Inflammatory macrophage (primary cell): Measurements from ENCODE around the gene SLC25A48.

Source experiments
- DNase-seq, 2 donors: peaks; one replicate each; pipeline ENCODE4 v3.0.0-alpha.2; 2020 to 2022

SLC25A48 gene

DNA sequence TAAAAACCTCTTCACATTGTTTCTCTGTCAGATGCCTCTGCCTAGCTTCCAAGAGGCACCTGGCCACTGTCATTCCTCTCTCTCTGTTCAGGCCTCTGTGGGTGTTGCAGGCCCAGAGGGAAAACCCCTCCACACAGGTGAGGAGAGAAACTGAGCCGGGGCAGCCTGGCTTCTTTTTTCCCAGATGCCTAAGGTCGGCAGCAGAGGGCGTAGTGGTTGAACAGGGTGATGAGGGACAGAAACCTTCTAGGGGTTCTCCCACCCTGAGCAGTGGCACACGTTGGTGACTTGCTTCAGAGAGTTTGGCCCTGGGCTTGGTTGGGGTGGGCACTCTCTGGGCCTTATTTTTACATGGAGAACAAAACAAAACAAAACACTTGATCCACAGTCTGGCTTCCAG is 49.0 kb downstream of the SLC25A48 start:
- DNase-seq: no peak

DNA sequence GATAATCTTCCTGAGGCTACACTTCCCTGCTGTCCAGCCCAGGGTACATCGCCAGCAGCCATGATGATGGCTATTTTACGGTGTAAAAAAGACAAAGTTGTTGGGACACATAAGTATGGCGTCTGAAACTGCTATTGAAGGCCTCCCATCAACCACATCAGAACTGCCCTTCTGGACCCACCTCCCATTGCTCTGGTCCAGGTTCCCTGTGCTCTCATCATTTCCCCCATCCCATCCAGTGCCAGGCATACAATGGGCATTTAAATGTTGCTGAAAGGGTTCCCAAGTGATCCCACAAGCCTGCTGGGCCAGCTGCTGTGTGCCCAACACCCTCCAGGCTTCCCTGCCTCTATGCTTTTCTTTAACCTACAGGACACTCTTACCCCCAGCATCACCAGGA is 50.6 kb downstream of the SLC25A48 start:
- DNase-seq: no peak

DNA sequence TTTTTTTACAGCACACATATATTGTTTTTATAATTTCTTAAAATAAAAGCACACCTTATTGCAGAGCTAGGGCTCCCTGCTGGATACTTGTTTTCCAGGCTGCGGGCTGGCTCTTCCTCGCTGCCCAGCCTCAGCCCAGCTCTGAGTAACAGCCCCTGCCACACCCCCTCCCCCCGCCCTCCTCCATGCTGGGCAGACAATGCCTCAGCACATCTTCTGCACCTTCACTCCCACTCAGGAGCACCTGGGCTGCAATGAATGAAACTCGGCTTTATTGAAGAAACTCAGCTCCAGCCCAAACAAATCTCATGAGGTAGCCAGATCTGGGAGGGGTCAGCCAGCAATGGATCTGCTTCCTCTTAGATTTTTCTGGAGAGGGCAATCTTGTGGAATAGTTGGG is 51.7 kb downstream of the SLC25A48 start:
- DNase-seq: no peak

DNA sequence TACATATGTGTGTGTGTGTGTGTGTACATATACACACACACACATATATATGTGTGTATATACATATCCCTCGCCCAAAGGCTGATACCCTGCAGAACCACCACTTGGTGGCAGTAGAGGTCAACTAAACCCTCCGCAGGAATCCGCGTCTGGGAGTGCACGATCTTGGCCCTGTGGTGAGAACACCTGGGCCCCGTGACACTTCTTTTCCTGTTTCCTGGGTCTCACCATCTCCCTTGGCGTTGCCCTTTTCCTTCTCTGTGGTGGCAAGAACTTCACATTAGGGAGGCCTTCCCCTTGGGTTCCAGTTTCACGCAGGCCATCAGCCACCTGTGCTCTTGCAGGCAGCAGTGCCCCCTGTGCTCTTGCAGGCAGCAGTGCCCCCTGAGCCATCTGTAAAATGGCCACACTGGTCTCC is 53.0 kb downstream of the SLC25A48 start:
- peak; percentile 70 to 71 for DNase-seq

DNA sequence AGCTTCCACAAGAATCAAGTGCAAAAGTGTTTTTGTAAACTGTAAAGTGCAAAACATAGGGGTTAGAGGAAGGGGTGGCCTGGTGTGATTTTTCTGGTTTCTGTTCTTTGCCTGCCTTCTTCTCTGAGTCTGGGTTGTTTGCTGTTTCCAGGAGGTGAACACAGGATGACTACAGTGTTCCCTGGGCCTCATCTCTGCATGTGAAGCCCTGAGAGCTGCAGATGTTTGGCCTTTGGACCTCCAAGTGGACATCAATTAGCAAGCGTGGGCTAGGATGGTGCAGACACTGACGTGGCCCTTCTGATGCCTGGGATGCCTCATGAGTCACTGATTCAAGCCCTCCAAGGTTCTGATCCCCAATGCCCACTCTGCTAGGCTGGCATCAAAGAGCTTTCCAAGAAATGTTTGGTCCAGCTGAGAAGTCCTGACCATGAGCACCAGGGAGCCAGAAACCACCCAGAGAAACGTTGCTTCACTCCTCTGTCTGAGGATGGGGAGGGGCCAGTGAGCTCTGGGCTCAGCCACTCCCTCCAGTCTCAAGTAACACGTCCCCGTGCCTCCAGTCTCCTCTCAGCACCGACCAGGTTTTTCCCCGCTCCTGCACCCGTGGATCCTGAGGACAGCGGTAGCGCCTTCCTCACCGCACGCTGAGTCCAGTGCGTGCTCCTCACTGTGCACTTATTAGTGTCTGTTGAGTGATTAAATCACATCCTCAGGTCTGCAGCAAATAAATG is 53.6 kb downstream of the SLC25A48 start:
- DNase-seq: no peak

DNA sequence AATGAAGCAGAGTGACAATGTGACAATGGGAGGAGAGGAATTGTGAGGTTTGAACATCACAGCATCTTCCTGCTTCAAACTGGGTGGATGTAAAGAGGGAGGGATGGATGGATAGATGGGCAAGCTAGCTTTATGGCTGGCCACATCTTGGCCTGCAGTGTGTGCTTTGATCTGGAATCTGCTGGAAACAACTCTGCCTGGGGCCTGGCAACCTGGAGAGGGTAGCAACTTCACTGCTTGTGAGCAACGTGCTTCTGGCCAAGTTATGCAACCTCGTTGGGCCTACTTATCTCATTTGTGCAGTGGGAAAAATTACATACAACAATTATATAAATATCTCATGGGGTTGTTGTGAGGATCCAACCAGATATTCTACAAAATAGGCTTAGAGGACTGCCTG is 55.8 kb downstream of the SLC25A48 start:
- no peak for DNase-seq

DNA sequence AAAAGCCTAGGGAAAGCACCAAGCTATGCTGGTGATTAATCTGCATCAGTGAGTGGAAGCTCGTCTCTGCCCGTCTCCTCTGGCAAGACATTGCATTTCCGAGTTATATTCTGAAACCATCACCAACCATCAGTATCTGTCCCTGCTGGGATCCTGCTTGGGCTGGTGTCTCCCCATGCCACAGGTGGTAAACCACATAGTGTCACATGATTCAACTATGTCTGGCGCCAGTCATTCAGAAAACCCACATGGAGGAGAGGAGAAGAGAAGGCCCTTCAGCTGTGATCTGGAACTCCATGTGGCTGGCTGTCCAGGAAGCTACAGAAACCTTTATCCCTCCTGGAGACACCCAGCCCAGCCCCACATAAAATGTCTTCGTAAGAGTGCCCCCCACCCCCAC is 56.4 kb downstream of the SLC25A48 start:
- DNase-seq: no peak

DNA sequence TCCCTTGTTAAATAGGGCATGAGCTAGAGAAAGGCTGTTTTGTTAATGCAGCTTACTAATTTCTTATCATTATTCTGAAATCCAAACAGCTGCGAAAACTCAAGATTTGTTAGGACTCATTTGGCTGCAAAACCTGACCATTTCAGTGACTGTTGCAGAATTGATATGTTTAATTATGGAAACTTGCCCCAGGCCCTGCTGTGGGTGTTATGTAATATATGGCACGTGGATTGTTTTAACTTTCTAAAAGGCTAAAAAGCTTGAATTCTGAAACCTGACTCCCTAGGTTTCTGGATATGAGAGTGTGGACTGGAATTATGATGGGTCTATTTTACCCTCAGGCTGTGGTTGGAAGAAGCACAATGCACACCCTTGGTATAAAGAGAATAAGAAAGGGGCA is 56.8 kb downstream of the SLC25A48 start:
- no peak for DNase-seq

DNA sequence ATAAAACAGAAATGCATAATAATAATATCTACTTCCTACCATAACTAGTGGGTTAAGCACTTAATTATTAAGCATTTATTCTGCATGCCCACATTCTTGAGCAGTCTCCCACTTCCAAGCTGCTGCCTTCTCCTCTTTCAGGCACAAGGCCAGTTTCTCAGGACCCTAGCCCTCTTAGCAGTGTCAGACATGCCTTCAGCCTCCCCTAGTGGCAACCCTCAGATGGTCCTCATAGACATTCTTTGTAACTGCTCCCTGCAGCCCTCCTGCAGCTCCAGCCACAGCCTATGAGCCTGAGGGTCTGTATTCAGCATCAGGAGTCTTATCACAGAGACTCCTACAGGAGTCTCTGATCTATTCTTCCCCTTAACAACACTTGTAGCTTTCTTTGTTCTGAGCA is 57.3 kb downstream of the SLC25A48 start:
- no peak for DNase-seq

DNA sequence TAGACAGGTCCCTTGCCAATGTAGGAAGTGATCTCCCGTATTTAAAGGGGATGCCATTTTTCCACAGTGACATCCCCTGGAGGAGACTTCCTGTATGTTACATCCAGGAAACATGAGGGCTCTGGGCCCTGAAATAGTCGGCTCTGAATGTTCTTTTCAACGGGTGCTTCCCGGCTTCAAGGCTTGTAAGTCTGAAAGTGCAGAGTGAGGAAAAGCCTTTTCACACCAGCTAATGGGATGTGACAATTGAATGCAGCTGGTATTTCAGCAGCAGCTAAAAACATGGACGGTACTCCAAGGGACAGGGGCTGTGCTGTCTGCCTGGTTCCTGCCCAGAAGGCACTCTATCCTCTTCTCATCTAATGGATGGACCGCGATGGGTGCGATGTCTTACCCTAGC is 59.8 kb downstream of the SLC25A48 start:
- DNase-seq: no peak

DNA sequence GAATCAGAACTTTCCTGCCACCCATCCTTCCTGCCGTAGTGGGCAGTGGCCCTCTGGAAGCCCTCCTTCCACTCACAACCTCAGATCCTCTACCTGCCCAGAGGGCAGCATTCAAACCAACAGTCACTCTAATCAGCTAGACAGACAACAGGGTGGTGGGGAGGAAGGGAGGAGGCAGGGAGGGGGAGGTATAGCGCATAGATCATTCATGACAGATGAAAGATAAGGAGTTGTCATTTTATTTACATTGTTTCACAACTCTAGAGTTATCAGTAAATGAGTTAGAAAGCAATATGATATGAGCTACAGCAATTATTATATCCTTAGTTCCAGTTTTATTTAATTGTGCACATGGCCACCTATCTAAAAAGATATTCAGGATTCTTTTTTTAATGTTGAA is 60.3 kb downstream of the SLC25A48 start:
- no peak for DNase-seq

DNA sequence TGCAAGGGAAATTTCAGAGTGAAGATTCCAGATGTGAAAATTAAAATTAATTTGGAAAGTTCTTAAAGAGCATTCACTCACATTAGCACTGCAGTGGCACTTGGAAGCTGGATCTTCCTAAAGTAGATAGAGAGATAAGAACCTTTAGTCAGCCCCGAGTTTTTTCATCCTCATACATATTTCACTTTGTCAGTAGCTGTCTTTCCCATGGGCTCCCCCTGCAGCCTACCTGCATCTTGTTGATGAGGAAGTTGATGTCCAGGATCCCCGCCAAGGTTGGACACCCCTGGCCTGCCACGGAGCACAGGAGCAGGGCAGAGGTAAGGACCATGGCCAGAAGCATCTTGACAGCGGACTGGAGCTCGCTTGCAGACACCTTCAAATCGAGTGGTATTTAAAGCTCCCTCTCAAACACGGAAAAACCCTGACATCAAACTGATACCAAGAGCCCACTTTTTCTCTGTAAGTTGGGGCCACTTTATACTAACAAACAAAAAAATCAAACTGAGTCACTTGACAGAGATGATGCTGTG is 61.1 kb downstream of the SLC25A48 start, which contains the start of gene IL9:
IL9 (minus strand) TSS at position 368 of the 533 bp plus-strand sequence; CDS start at position 343, 25 bp downstream.
- no peak for DNase-seq

DNA sequence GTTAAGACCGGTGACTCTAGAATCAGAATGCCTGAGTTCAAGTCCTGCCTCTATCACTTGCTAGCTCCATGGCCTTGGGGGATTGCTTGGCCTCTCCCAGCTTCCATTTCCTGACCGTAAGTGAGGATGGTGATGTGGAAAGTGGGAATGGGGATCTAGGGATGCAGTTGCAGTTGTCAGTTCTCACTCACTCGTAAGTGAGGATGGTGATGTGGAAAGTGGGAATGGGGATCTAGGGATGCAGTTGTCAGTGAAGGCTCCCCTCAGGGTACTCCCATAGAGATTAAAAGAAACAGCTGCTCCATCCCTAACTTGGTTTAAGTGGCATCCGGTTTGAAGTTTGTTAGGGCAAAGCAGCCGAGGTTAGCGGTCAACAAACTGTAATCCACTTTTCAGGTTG is 64.2 kb downstream of the SLC25A48 start:
- DNase-seq: no peak

DNA sequence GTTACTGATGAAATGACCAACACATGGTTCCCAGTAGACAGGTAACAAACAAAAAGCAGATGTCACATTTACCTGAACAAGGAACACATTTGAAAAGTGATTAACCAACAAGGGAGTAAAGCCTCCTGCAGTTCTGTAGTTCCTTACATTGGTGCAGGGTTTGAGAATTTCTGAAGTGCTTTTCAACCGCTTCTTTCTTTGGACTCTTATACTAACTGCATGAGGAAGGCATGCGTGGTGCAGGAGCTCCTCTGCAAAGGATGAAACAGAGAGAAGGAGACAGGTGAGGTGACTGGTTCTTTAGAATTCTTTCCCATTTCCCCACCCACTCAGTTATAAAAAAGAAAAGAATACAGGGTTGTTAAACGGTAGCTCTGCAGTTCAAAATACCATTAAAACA is 65.8 kb downstream of the SLC25A48 start:
- DNase-seq: no peak

DNA sequence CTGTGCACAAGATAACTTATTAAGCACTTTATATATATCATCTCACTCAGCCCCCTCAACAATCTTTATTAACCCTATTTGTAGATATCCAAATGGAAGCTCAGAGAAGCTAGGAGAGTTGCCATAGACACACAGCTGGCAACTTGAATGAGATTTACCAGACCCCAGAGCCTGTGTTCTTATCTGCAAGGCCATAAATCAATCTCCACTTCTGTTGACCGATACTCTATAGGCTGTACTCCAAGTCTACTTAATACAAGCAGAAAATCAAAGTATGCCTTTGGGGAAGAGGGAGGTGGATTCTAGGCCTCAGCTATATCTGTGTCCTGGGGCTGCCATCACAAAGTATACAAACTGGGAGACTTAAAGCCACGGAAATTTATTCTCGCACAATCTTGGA is 67.2 kb downstream of the SLC25A48 start:
- DNase-seq: no peak

DNA sequence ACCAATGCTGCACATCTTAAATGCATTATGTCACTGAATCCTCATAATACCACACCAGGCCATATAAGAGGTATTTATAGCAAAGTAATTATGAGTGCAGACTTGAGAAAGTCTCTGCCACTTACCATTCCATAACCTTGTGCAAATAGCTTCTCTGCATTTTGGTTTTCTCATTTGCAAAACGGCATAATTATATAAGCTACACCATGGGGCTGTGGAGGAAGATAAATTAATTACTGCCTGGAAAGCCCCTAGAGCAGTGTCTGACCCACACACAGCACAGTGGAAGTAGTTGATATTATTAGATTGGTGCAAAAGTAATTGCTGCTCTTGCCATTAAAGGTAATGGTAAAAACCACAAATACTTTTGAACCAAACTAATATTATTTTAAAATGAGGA is 70.7 kb downstream of the SLC25A48 start:
- DNase-seq: no peak

DNA sequence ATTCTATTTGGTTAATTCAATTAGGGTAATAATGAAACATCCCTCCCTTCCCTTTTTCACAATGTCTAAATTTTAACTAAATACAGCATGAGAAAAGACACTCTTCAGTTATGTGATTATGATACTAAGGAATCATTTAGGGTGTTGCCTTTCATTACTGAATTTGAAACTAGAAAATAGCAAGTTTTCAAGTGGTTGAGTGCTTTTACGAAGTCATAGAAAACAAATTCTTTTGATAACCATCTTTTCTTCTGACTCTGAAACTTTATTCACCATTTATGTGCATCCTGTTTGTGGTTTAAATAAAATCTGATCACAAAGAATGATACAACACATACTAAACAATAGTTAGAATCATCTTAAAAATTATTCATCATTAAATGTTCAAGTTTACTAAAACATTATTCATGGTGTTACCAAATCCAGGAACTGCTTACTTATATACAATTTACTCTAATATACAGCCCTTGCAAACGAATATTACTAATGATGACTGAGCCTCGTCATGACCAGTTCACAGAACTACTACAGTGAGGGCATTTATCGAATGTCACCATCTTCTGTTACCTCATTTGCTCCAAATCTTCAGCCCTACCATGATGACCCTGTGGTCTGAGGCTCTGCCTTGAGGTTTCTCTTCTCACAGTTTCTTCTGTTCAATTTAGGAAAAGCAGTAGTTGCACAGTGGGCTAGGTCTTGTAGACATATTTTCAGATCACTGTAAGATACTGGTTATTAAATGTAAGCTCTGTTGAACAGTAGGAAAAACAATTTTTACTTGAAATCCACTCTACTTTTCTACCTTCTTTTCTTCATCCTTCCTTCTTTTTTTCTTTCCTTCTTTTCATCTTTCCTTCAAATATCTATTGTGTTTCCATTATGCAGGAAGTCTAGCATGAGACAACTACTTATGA is 79.5 kb downstream of the SLC25A48 start:
- DNase-seq: no peak

DNA sequence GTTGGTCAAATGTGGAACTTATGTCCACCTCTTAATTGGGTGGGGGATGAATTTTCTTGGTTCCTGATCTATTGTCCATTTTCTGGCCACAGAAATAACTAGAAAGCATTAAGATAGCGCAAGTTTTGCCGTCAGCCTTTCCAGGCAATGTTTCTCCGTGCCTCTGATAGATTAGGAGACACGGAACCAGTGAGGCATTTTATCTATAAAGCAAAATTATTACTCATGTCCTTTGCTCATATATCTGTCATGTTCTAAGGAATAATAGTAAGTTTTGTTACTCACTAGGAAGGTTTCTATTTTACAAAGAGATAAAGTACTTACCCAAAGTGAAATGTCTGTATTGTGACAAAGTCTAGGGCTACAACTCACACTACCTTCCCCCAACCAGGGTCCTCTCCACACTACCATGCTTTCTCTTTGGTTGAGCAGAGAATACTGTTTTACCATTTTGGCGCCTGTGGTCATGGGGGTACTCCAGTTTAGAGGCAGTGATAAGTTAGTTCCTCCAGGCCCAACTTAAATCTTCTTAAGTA is 81.1 kb downstream of the SLC25A48 start:
- no peak for DNase-seq

DNA sequence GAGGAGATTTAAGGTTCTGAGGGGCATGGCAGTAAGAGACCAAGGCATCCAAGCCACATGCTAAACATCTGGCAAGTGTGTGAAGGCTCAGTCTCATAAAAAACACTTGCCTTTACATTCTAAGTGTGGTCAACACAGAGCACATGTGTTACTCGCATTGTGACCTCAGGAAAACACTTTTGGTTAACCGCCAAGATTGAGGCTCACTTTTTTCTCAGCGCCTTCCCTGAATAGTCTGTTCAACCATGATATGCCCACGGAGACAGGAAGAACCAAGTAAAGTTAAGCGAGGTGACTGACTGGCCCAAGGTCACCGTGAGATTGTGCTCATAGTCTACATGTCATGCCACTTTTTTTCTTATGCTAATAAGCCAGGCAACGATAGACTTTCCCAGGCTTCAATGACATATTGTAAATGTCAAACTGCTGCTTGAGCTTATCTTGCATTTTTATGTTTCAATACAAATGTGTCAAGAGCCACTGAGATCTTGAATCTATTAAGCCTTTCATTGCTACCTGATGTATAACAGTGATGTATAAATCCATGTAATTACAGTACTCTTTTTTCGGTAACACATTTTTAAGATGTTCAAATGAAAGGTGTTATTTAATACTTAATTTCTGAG is 82.3 kb downstream of the SLC25A48 start:
- DNase-seq: no peak

DNA sequence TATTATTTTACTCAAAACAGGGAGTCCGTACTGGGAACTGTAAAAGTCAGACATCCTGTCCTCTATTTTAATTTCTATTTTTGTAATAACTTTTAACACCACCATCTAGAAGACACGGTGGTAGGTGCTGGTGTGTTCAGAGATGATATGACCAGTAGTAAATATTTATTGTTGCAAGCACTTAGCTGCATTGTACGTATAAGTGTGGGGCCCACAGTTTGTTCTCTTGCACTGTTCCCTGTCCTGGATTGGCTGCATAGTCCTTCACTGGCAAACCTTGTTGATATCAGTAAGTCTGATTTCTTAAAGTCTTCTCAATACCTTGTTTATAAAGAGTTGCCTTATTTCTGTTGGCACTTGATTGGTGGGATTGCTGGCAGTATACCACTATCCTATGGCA is 85.7 kb downstream of the SLC25A48 start:
- DNase-seq: no peak

DNA sequence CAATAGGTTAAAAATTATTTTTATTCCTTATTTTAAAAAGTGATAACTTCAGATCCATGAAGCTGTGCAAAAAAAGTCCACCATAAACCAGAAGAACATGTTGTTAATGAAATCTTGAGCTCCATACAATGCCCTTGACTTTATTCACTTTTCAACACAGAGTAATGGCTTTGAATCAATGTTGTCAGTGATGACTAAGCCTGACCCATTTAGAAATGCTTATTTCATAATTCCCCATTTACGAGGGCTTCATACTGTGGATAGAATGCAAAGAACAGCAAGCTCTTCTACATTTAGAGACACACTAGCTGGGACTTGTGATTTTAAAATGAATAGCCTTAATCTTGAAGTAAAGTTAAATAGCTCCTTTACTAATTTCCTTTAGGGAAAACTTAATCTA is 86.9 kb downstream of the SLC25A48 start:
- peak in 1 of 2 donors; percentile 19 for DNase-seq

DNA sequence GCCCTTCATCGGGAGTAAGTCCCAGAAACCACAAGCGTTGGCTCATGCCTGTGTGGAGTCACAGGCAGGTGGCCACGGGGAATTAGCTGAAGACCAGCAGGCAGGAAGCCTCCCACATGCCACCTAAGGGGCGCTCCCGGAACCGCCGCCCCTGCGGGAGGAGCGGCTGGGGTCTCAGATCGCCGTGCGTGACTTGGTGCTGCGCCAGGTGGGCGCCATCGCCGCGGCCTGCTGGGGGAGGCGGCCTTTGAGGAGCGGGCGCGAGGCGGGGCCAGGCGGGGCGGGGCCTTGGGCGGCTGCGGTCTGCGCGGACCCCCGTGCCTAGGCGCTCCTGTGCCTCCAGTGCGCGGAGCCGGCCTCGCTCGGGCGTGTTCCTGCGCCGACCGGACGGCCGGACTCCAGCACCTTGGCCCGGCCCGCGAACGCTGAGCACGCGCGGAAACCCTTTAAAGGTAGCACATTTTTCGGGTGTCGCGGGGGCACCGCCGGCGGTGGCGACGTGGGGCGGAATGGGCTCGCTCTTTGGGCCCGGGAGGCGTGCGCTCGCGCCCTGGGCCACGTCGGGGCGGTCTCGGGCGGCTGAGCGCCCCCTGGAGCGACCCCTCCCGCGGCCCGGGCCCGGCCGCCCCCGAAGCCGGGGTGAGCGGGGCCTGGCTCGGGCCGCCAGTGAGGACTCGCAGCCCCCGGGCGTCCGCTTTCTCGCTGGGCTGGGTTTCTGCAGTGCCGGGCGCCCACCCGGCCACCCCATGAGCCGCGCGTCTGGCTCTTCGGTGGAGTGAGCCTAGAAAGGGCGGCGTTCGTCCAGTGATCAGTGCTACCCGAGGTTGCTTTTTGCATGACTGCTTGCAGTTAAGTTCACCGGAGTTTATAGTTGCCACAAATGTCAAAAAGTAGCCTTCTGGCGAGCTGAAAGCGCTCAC is 95.8 kb downstream of the SLC25A48 start:
- DNase-seq: no peak
